ENCODE results near the gene ALPL.

Gene ALPL

DNA sequence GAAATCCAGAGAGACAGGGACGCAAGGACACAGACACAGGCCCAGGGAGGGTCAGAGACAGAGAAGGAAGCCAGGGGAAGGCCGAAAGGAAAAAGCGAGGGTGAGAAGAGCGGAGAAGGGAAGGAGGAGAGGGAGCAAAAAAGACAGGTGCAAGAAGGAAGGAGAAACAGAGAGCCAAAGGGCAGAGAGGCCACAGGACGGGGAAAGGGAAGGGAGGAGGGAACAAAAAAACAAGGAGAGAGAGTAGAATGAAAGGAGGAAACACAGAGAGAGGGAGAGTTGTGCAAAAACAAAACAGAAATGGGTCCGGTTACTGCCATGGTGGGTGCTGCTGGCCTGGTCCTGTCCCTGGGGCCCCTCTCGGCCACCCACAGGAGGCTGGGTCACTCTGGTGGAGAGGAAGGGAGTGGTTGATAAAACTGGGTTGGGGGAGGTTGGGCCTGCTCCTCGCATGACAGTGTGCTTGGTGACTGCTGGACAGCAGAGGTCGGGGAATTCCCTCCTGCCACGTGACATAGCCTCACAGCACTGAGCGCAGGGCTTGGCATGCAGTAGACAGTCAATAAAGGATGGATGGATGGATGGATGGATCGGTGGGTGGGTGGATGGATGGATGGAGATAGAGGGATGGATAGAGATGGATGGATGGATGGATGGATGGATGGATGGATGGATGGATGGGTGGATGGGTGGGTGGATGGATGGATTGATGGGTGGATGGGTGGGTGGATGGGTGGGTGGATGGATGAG lies 95.2 kb downstream of the ALPL start:
- DNase-seq: no peak

DNA sequence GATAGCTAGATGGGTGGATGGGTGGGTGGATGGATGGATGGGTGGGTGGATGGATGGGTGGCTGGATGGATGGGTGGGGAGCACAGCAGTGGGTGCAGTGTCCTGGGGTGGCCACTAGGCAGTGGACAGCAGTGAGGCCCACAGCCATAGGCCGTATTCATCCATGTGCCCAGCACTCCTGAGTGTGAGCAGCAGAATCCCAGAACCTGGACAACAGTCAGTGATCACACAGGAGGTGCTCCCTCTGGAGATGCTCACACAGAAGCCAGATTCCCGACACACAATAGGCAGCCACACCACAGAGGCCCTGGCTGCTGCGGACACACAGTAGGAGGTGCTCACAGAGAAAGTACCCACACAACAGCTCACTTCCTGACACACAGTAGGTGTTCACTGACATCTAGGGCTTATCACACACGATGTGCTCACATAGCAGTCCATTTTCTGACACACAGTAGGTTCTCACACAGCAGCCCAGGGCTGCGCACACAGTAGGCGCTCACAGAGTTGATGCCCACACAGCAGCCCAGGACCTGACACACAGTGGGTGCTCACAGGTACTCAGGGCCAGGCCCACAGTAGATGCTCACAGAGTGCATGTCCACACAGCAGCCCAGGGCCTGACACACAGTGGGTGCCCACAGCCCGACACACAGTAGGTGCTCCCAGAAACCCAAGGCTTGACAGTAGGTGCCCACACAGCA lies 95.9 kb downstream of the ALPL start:
- DNase-seq: no peak

DNA sequence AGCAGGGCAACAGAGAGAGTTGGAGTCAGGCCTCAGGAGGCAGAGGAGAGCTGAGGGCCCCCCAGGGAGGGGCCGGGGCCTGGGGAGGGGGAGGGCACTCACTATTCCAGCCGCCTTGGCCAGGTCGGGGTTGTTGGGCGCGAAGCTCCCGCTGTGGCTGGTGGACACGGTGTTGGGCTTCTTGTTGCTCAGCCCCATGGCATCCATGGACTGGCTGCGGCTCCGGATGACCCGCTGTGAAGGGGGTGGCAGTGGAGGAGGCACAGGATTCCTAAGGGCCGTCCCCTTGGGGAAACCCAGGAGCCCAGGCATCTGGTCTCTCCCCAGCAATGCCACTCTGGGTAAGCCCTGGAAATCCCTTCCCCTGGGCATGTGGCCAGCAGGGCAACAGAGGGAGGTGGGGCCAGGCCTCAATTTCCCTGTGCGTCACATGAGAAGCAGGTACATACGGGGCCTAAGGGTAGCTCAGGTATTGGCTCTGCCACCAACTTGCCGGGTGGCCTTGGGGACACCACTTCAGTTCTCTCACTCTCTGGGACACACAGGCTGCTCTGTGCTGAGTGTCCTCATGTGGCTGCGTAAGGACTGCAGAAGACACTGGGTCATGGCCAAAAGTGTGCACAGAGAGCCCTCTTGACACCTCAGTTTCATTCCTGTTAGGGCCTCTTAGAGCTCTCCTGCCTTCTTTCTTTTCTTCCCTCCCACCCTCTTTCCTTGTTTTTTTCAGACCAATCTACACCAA lies 96.9 kb downstream of the ALPL start:
- DNase-seq: no peak

- peak; percentile 71 for DNase-seq
Measured at GRCh38 chr1:21607549-21608529, 98.6 kb downstream of the ALPL start.

DNA sequence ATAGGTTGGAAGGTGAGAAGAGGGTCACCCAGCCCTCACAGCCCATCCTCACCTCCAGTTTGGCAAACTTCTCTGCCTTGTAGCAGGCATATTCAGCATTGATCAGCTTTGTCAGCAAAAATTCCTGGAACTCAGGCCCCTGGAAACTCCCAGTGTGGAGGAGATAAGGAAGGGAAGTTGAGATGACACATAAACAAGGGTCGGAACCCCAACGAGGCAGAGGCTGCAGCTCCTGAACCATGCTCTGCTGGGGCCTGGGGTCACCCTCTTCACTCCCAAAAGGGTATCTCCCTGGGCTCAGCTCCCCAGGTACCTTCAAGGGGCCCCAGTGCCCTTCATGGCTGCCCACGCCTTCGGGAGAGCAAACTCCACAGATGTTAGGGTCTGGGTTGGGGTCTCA lies 99.6 kb downstream of the ALPL start:
- DNase-seq: no peak

DNA sequence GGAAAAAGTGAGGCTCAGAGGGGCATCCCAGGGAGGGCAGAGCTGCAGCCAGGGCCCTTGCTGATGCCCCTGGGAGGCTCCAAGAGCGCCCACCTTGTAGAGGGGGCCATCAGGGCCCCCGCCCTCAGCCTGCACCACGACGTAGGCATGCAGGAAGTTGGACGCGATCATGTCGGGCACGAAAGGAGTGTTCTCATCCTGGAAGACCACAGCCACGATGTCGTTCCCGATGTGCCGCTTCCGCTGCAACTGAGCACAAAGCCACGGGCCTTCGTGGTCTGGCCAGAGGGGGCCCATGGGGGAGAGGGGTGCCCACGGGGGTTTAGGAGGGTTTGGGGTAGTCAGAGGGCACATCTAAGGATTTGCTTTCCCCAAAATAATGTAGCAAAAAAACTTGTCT lies 100.8 kb downstream of the ALPL start:
- DNase-seq: no peak

DNA sequence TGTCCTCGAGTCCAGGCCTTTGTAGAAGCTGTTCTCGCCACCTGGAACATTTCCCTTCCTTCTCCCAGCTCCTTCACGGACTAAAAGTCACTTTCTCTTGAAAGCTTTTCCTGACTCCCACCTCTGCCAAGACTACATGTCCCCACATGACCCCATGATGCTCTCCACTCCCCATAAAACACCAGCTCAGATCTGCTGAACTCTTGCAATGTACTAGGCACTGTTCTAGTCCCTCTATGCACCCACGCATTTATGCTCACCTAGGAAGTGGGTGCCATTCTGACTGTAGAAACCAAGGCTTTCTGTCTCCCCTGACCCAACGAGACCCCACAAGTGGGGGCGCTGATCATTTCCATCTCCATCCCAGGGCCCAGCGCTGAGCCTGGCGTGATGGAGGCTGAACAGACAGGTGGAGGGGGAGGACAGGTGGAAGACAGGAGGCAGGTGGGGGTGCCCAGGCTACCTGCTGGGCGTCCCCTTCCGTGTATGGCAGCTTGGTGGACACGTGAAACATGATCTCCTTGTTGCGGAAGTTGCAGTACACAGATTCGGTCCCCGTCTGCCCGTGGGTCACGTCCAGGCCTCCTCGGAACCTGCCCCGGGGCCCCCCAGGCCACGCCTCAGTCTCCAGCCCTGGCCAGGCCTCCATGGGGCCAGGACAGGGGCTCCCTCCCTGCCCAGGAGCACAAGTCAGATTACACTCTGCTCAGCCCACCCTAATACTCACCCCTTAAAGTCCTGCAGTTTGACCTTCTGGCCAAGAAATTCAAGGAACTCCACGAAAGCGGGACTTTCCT lies 102.0 kb downstream of the ALPL start:
- DNase-seq: no peak

DNA sequence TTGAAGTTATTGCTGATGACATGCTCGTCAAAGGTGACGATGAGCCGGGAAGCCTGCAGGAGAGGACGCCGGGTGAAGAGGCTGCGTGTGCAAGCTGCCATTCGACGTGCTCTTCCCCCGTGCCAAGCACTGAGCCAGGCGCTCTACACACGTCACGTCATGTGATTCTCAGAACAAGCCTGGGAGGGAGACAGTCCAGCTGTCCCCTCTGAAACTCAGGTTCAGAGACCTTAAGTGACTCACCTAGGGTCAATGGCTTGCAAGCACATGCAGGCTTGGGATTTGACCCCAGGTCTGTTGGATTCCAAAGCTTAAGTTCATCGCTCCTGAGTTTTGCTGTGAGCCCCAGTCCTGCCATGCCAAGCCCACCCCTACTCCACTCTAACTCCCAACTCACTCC lies 102.8 kb downstream of the ALPL start:
- DNase-seq: no peak

- no peak for DNase-seq
Measured at GRCh38 chr1:21613072-21613867, 104.0 kb downstream of the ALPL start.

DNA sequence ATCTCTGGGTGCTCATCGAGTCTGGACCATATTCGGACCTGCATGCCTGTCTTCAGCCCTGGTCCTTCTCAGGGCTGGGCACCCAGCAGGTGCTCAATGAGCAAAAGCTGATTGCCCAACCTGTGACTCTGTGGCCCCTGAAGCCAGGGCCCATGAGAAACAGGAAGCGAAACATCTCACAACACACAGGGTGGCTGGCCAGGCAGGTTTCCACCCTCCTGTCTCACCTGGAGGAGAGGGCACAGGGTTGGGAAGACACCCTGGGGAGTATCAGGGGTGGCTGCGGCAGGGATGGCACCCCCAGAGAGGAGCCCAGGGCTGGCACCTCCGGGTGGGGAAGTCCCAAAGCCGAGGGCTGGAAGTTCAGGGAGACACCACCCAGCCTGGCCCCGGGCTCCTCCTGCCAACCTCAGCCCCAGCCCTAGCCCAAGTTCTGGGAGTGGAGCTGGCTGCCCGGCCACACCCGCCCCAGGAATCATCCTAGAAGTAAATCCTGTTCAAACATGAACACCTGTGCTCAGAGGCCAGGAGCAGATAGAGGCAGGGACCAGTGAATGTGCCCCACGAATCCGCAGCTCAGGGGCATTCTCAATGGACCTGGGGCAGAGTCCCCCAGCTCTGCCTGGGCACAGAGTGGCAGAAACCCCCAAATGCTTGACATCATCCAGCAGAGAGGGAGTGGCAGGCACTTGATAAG lies 105.3 kb downstream of the ALPL start:
- DNase-seq: no peak

- DNase-seq: no peak
Measured at GRCh38 chr1:21616372-21616771, 107.1 kb downstream of the ALPL start.

GRCh38 chr1:21617126-21617738 lies 108.0 kb downstream of the ALPL start:
- DNase-seq: no peak

DNA sequence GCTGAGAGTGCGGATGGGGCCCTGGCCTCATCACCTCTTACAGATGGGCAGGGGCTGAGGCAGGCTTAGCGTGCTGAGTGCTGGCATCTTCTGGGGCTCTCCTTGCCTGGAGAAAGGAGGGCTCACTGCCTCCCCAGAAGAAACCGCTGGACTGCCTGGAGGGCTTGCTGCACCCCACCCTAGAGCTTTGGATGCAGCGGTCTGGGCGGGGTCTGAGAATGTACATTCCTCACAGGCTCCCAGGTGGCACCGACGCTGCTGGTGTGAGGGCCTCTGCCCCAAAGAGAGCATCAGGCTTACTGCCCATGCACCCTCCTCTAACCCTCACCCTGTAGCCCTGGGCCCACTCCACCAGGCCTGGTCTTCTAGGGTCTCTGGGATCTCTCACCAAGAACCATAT lies 108.8 kb downstream of the ALPL start:
- DNase-seq: no peak

DNA sequence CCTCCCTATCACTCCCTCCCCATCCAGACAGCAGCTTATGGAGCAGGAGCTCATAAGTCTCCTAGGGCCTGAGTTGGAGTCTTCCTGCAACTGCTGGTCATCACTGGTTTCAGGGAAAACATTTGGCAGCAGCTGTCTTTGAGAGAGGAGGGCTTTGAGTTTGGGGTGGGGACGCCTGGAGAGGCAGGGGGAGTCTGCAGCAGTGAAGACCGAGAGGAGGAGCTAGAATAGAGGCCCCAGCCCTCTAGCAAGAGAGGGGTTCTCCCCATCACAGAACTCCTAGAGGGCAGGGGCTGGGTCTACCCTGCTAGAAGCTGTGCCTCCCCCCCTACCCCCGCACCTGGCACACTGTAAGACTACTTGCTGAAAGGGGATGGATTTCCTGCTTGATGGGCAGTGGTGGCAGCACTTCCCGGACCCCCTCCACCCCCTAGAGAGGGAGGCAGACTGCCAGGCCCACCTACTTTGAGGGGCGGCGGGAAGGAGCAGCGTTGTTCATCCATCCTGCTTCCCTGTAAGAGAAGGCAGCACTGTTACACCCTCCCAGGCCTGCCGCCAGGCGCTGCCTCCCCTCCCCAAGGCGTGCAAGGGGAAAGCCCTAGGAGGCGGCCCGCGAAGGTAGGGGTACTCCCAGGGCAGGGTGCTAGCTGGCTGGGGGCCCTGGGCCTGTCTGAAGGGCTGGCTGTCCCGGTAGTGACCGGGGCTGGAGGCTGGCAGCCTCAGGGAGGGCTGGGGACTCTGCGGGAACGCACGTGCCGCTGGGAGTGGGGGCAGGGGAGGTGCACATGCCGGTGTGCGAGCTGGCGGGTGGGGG lies 109.5 kb downstream of the ALPL start:
- DNase-seq: no peak

DNA sequence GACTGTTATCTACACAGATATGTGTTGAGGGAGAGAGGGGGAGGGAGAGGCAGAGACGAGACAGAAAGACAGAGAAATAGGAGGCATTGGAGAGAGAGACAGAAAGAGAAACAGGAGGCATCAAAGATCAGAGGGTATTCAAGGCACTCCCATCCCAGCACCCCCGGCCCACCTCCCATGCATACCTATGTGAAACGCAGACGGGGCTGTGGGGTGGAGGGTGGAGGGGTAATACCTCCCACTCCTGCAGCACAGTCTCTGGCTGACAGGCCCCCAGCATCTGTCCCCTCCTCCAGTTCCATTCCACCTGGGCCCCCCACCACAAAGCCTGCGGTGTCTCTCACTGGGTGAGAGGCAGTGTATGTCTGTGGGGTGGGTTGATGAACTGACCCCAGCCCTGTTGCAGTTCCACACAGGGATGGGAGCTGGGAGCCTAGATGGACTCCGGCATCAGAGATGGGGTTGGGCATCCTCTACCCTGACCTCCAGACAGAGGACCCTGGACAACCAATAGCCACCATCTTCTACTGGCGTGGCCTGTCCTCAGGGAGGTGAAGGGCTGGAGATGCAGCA lies 110.2 kb downstream of the ALPL start:
- DNase-seq: no peak

- no peak for DNase-seq
Measured at GRCh38 chr1:21620011-21620410, 110.8 kb downstream of the ALPL start.

- DNase-seq: no peak
Measured at GRCh38 chr1:21620496-21620895, 111.3 kb downstream of the ALPL start.

DNA sequence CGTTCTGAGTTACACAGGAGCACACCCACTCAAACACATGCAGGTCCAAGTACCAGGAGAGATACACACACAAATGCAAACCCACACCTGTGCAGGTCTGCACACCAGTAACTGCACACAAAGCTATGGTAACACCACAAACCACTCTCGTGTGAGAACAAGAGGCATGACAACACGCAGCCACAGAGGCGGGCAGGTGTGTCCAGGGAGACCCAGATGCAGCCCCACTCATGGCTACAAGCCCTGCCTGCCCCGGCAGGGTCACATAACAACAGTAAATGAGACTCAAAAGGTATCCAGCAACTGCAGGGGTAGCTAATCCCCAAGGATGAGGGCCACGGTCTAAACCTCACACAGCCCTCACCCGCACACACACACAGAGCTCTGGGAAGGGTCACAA lies 111.8 kb downstream of the ALPL start:
- no peak for DNase-seq

Data from activated CD8-positive, alpha-beta memory T cell treated with anti-CD3 and anti-CD28 coated beads for 24 hours (primary cell).